Measurements from ENCODE around the gene CYSLTR2. TPM values are rescaled to one million over a fixed set of nuclear protein-coding genes. Genes with fewer than 3 reads are reported as not detected.

CYSLTR2 gene, protein sequence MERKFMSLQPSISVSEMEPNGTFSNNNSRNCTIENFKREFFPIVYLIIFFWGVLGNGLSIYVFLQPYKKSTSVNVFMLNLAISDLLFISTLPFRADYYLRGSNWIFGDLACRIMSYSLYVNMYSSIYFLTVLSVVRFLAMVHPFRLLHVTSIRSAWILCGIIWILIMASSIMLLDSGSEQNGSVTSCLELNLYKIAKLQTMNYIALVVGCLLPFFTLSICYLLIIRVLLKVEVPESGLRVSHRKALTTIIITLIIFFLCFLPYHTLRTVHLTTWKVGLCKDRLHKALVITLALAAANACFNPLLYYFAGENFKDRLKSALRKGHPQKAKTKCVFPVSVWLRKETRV
- total RNA-seq: under 1 TPM; 0.40 to 0.53 (median 0.43) TPM

DNA sequence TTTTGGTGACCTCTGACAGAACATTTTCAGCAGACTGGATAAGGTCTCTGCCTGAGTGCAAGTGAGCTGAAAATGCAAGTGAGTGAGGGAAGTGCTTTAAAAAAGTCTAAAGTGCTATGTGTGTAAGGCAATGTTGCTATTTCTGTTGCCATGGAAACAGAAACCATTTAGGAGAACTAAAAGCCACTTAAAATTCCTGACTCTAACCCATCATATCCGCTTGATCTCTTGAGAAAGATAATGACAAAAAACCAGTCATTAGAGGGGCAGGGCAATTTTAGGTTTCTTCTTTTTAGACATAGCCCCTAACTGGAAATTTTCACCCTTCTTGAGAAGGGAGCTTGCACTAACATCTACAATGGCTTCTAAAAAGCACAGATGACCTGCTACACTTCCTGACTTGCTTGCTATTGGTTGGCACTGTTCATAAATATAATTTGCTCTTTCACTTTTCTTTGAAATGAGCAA is at the start of gene CYSLTR2:
Gene CYSLTR2 (plus strand): TSS at position 458 of the 468 bp plus-strand sequence. CDS start 52,889 bp downstream, outside the sequence.
- no peak for DNase-seq
- H3K36me3 Mint-ChIP-seq (ENCODE audit: insufficient read depth): no peaks in the 10 kb centered on the region
- no peaks in the 10 kb centered on the region for H3K9me3 Mint-ChIP-seq
- H3K4me1 Mint-ChIP-seq (ENCODE audit: low read depth): peaks cover 52% of the 10 kb centered on the region
- no peaks in the 10 kb centered on the region for H3K27me3 Mint-ChIP-seq (ENCODE audit: low read depth)
- H3K4me3 Mint-ChIP-seq: peak within 1 kb of the TSS; percentile 81
- ATAC-seq: peak; percentile 91

DNA sequence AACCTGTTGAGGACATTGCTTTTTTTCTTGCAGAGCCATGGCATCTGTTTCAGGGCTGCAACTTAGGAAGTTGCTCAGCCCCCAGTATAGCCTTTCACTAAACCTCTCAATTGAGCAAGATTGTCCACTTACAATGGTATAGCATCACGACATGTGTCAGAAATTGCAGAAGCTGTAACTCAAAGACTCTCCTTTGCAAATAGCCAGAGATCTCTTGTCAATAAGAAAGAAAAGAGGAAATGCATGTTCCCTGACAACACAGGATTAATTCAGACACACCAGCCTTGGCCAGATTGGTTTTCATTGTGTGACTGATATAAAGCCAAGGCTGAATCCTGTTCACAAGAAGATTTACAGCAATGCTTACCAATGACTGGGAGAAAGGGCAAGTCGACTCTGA is 38.7 kb upstream of the CYSLTR2 start:
- Mint-ChIP-seq H3K4me1 (ENCODE audit: low read depth) (no peaks in the 10 kb centered on the region), H3K36me3 (ENCODE audit: insufficient read depth) (no peaks in the 10 kb centered on the region), H3K27me3 (ENCODE audit: low read depth) (peaks cover 2% of the 10 kb centered on the region), H3K9me3 (peaks cover 19% of the 10 kb centered on the region), H3K4me3 (no peak overlapping the region)
- no peak for DNase-seq
- no peak for ATAC-seq

DNA sequence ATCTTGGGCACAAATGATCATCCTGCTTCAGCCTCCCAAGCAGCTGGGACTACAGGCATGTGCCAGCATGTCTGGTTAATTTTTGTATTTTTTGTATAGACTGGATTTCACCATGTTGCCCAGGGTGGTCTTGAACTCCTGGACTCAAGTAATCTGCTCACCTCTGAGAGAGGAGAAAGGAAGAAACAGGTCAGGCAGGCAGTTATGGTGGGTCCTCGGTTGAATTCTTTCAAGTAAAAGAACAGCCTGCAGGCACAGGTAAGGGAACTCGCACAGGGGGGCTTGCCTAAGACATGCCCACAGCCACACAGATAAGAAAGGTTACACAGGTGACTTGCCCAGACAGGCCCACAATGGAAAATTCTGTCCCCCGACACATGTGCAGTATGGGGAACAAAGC is 34.8 kb upstream of the CYSLTR2 start:
- Mint-ChIP-seq H3K9me3 (peaks cover 28% of the 10 kb centered on the region), H3K4me3 (no peak overlapping the region), H3K27me3 (ENCODE audit: low read depth) (peaks cover 2% of the 10 kb centered on the region), H3K36me3 (ENCODE audit: insufficient read depth) (peaks cover 3% of the 10 kb centered on the region), H3K4me1 (ENCODE audit: low read depth) (no peaks in the 10 kb centered on the region)
- ATAC-seq (no peak), DNase-seq (no peak)

DNA sequence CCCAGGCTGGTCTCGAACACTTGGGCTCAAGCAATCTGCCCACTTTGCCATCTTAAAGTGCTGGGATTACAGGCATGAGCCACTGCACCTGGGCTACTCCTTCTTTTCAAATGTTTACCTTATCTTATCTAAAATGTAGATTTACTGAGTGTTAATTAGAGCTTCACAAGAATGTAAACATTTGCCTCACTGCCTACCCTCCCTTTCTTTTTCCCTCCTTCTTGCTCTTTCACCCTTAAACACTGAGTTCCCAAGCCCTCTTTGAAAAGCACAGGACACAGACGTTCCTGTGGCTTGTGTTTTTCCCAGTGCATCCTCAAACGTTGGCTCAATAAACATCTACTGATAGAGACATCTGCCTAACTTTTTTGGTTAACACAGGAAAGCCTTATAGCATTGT is 32.7 kb upstream of the CYSLTR2 start:
- H3K4me3 Mint-ChIP-seq: no peak overlapping the region
- DNase-seq (no peak), ATAC-seq (no peak)
- H3K36me3 Mint-ChIP-seq (ENCODE audit: insufficient read depth): peaks cover 3% of the 10 kb centered on the region
- H3K9me3 Mint-ChIP-seq: peaks cover 24% of the 10 kb centered on the region
- no peaks in the 10 kb centered on the region for H3K27me3 Mint-ChIP-seq (ENCODE audit: low read depth)
- no peaks in the 10 kb centered on the region for H3K4me1 Mint-ChIP-seq (ENCODE audit: low read depth)

DNA sequence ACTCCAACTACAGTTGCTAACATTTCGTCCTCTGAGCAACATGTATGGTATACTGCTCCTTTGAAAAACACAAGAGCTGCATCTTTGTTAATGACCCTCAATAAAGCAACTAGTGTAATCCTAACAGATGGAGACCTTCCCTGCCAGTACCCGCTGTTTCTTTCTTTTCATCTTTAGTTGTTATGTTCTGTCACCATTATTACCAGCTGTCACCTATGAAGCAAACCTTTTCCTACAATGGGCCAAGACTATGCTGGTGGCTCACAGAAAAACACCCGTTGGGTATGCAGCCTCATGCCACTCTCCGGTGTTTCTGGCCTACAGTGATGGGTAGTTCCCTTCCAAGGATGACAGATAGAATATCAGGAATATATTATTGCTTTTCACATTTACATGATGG is 29.7 kb upstream of the CYSLTR2 start:
- H3K4me1 Mint-ChIP-seq (ENCODE audit: low read depth): no peaks in the 10 kb centered on the region
- H3K27me3 Mint-ChIP-seq (ENCODE audit: low read depth): peaks cover 2% of the 10 kb centered on the region
- no peak for DNase-seq
- no peak for ATAC-seq
- peaks cover 15% of the 10 kb centered on the region for H3K9me3 Mint-ChIP-seq
- peaks cover 3% of the 10 kb centered on the region for H3K36me3 Mint-ChIP-seq (ENCODE audit: insufficient read depth)
- no peak overlapping the region for H3K4me3 Mint-ChIP-seq

DNA sequence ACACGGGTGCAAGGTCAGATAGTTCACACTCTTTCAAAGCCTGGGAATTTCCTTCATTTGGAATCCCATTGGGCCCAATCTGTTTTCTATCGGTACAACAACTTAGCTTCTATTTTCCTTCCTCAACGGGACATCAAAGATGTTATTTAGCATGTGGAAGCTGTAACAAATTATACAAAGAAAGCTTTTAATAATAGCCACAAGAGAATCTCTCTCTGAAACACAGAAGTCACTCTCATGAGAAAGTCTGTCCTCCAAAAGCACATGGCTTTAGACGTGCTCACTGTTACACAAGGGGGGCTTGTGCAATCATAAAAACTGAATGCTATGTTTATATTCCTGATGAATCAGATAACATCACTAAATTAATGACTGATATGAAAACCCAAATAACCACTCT is 28.9 kb upstream of the CYSLTR2 start:
- H3K9me3 Mint-ChIP-seq: peaks cover 14% of the 10 kb centered on the region
- H3K36me3 Mint-ChIP-seq (ENCODE audit: insufficient read depth): peaks cover 3% of the 10 kb centered on the region
- H3K4me3 Mint-ChIP-seq: no peak overlapping the region
- H3K27me3 Mint-ChIP-seq (ENCODE audit: low read depth): peaks cover 2% of the 10 kb centered on the region
- ATAC-seq: no peak
- no peak for DNase-seq
- no peaks in the 10 kb centered on the region for H3K4me1 Mint-ChIP-seq (ENCODE audit: low read depth)

DNA sequence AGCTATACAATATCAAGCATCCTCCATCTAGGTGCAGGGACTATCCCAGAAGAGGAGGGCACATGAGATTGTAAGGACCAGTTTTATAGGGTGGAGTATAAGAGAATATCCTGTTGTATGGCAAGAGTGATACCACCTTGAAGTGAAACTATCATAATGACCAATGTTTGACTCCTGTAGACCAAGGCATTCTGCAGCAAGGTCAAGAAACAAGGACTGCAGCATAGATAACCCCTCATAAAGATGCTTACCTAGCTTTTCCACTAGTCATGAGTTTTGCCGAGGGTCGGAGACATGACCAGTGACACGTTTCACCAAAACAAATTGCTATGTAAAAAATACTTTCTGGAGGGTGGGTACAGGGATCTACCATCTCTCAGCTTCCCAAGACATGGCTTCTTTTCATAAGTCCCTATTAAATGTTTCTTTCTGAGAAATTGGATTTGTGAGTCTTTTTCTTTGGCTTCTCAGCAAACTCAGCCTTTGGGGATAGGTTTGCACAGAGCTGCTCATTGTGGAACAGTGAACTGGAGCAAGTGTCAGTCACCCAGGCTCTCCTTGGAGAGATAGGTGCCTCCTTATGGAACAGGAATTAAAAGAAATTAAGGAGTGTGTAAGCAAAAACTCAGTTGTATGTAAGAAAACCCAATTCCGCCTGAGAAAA is 28.2 kb upstream of the CYSLTR2 start:
- ATAC-seq (no peak), DNase-seq (no peak)
- Mint-ChIP-seq H3K9me3 (peaks cover 10% of the 10 kb centered on the region), H3K4me3 (no peak overlapping the region), H3K4me1 (ENCODE audit: low read depth) (no peaks in the 10 kb centered on the region), H3K36me3 (ENCODE audit: insufficient read depth) (peaks cover 3% of the 10 kb centered on the region), H3K27me3 (ENCODE audit: low read depth) (peaks cover 2% of the 10 kb centered on the region)

DNA sequence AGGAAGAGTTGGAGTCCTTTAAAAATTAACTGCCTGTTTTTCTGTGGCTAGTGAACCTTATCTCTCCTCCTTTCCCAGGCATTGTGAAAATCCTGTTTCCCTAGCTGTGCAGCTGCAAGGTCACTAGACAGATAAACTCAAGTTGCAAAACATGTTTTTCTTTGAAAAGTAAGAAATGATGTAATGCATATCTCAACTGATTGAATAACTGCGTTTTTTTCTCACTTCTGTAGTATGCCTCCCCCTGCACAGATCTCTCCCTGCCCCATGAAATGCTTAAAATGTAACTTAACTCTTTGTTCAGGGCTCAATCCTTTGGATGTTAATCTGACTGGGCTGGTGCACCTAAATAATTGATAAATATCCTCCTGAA is 27.7 kb upstream of the CYSLTR2 start:
- peaks cover 2% of the 10 kb centered on the region for H3K27me3 Mint-ChIP-seq (ENCODE audit: low read depth)
- peaks cover 3% of the 10 kb centered on the region for H3K36me3 Mint-ChIP-seq (ENCODE audit: insufficient read depth)
- no peak for DNase-seq
- H3K4me1 Mint-ChIP-seq (ENCODE audit: low read depth): no peaks in the 10 kb centered on the region
- H3K9me3 Mint-ChIP-seq: peaks cover 9% of the 10 kb centered on the region
- H3K4me3 Mint-ChIP-seq: no peak overlapping the region
- no peak for ATAC-seq

DNA sequence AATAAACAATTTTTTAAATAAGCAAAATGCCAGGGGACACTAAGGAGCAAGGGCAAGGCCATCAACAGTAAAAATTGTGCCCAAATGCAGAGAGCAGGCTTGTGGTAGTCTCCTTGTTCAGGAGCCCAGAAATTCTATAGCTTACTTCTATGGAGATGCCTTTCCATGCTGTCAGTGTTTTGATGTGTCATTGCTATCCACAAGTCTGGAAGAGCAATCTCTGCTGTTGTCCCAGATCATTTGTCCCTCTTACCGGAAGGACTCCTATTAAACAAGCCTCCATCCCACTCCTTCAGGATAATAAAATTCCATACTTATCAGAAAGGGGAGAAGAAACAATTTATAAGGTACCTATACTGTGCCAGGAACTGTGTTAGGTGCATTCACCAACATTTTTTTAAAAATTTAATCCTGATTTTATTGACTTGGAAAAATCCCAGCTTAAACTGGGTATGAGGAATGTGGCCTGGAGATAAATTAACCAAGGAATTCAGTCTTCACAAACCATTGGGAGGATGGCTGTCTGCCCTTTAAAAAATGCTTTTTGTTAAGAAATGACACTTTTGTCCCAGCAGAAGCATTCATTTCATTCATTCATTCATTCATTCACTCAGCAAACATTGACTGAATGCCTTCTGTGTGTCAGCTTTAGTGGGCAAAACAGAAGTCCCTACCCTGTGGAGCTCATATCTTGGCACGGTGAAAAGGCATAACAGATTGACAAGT is 26.8 kb upstream of the CYSLTR2 start:
- H3K27me3 Mint-ChIP-seq (ENCODE audit: low read depth): peaks cover 2% of the 10 kb centered on the region
- no peak overlapping the region for H3K4me3 Mint-ChIP-seq
- H3K4me1 Mint-ChIP-seq (ENCODE audit: low read depth): no peaks in the 10 kb centered on the region
- peaks cover under 1% of the 10 kb centered on the region for H3K9me3 Mint-ChIP-seq
- no peak for ATAC-seq
- no peaks in the 10 kb centered on the region for H3K36me3 Mint-ChIP-seq (ENCODE audit: insufficient read depth)
- DNase-seq: no peak

DNA sequence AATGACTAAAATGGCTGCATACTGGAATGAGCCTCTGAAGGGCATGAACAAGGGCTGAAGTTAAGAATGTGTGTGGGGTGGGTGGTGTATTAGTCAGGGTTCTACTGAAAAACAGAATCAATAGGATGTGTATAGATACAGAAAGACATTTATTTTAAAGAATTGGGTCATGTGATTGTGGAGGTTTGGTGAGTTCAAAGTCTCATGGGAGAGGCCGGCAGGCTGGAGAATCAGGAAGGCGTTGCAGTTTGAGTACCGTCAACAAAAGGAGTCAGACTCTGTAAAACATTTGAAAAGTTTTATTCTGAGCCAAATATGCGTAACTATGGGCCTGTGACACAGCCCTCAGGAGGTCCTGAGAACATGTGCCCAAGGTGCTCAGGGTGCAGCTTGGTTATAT is 24.5 kb upstream of the CYSLTR2 start:
- H3K4me3 Mint-ChIP-seq: no peak overlapping the region
- ATAC-seq (no peak), DNase-seq (no peak)
- no peaks in the 10 kb centered on the region for H3K9me3 Mint-ChIP-seq
- H3K27me3 Mint-ChIP-seq (ENCODE audit: low read depth): peaks cover 2% of the 10 kb centered on the region
- no peaks in the 10 kb centered on the region for H3K4me1 Mint-ChIP-seq (ENCODE audit: low read depth)
- H3K36me3 Mint-ChIP-seq (ENCODE audit: insufficient read depth): no peaks in the 10 kb centered on the region

DNA sequence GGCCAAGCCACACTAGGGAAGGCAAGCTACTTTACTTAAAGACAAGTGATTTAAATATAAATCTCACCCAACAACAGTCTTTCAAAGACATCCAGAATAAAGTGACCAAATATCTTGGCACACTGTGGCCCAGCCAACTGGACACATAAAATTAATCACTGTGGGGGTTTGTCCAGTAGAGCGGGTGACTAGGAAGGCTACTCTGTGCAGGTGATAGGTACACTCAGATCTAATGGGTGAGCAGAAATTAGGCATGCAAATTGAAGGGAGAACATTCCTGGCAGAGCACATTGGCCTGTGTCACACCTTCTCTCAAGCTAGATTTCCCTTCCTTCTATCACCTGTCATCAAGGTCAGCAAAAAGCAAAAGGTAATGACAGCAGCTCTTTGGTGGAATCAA is 23.4 kb upstream of the CYSLTR2 start:
- H3K27me3 Mint-ChIP-seq (ENCODE audit: low read depth): peaks cover 2% of the 10 kb centered on the region
- no peaks in the 10 kb centered on the region for H3K4me1 Mint-ChIP-seq (ENCODE audit: low read depth)
- ATAC-seq (no peak), DNase-seq (no peak)
- H3K36me3 Mint-ChIP-seq (ENCODE audit: insufficient read depth): no peaks in the 10 kb centered on the region
- no peaks in the 10 kb centered on the region for H3K9me3 Mint-ChIP-seq
- H3K4me3 Mint-ChIP-seq: no peak overlapping the region

DNA sequence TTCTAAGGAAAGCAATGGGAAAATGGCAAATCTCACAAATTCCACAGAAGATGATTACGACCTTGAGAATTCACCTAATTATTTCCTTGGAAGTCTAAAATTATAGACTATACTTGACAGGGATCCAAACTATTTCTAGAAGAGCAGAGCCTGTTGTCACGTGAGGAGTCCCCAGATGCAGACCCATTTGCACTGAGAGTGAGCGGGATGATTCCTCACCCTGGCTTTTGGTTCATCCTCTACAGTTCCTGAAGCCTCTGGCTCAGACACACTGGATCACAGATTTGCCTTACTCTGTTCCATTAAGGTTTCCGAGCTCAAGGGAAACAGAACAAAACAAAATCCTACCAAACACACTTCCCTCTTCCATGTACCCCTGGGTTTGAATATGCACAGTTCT is 23.0 kb upstream of the CYSLTR2 start:
- H3K4me1 Mint-ChIP-seq (ENCODE audit: low read depth): no peaks in the 10 kb centered on the region
- no peak overlapping the region for H3K4me3 Mint-ChIP-seq
- no peaks in the 10 kb centered on the region for H3K9me3 Mint-ChIP-seq
- peaks cover 2% of the 10 kb centered on the region for H3K27me3 Mint-ChIP-seq (ENCODE audit: low read depth)
- DNase-seq (no peak), ATAC-seq (no peak)
- H3K36me3 Mint-ChIP-seq (ENCODE audit: insufficient read depth): no peaks in the 10 kb centered on the region

DNA sequence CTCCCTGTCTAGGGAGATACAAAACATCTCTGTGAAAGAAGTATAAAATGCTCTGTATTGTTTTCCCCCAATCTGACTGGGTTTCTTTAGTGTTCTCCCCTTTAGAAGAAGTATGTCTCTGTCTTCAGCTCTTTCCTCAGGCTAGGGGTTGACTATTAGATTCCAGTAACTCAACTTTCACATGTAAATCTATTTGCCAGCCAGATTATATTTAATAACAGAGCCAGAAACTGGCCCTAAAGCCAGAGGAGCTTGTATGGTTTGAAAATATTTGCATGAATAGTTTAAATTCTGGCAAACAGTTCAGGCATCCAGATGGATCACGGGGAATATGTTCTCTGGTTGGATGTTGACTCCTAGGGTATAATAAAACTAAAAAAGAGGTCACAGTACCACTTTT is 22.3 kb upstream of the CYSLTR2 start:
- Mint-ChIP-seq H3K9me3 (peaks cover 4% of the 10 kb centered on the region), H3K36me3 (ENCODE audit: insufficient read depth) (peaks cover 2% of the 10 kb centered on the region), H3K4me3 (no peak overlapping the region), H3K4me1 (ENCODE audit: low read depth) (no peaks in the 10 kb centered on the region), H3K27me3 (ENCODE audit: low read depth) (peaks cover 2% of the 10 kb centered on the region)
- ATAC-seq (no peak), DNase-seq (no peak)

DNA sequence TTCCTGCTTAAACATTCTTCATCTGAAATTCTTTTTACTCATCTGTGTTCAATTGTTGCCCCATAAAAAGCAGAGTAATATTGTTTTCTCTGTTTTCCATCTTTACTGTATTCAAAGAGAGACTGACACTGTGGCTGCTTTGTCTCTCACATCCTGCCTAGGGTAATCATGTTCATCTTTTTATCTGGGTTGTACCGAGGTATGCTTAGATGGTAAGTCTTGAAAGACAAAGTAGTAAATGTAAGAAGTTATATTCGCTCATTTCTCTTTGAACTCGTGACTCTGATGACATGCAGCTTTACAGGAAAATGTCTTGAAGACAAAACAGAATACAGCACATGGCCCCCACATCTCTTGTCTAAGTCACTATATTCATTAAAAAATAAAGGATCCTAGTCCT is 20.0 kb upstream of the CYSLTR2 start:
- DNase-seq (no peak), ATAC-seq (no peak)
- H3K36me3 Mint-ChIP-seq (ENCODE audit: insufficient read depth): peaks cover 3% of the 10 kb centered on the region
- H3K4me3 Mint-ChIP-seq: no peak overlapping the region
- peaks cover 5% of the 10 kb centered on the region for H3K27me3 Mint-ChIP-seq (ENCODE audit: low read depth)
- no peaks in the 10 kb centered on the region for H3K4me1 Mint-ChIP-seq (ENCODE audit: low read depth)
- peaks cover 11% of the 10 kb centered on the region for H3K9me3 Mint-ChIP-seq

Measured in activated T-cell treated with anti-CD3 and anti-CD28 coated beads, Interleukin-2, amount 50 U/mL, for 4 hours (primary cell).